Mammary epithelial cell (primary cell): ENCODE results near the gene NR2F2.

Experiments
- EZH2 ChIP-seq: IDR thresholded peaks from 2 replicates; pipeline ENCODE4 v1.6.1; 2012; ENCODE audit warnings: low read length, inconsistent platforms, borderline replicate concordance
- TF ChIP-seq, protein P1 (sequence below), 2 donors: IDR thresholded peaks in 1 of 2; conservative IDR thresholded peaks in 1 of 2; 2 replicates each; pipeline ENCODE4 v1.5.1; 2011 to 2012; ENCODE audit warnings: inconsistent platforms in 2 of 2, low read length in 2 of 2, mild to moderate bottlenecking in 2 of 2, control low read depth in 1 of 2, low read depth in 1 of 2; ENCODE audit not compliant: insufficient read depth in 1 of 2; ENCODE audit errors: extremely low read depth in 1 of 2

GRCh38 chr15:96348112-96349027, 17.9 kb downstream of the NR2F2 start:
- TF ChIP-seq, protein P1, sequence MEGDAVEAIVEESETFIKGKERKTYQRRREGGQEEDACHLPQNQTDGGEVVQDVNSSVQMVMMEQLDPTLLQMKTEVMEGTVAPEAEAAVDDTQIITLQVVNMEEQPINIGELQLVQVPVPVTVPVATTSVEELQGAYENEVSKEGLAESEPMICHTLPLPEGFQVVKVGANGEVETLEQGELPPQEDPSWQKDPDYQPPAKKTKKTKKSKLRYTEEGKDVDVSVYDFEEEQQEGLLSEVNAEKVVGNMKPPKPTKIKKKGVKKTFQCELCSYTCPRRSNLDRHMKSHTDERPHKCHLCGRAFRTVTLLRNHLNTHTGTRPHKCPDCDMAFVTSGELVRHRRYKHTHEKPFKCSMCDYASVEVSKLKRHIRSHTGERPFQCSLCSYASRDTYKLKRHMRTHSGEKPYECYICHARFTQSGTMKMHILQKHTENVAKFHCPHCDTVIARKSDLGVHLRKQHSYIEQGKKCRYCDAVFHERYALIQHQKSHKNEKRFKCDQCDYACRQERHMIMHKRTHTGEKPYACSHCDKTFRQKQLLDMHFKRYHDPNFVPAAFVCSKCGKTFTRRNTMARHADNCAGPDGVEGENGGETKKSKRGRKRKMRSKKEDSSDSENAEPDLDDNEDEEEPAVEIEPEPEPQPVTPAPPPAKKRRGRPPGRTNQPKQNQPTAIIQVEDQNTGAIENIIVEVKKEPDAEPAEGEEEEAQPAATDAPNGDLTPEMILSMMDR (conservative IDR thresholded peaks at IDR 0.05 in 1 of 2, IDR thresholded peaks at IDR 0.05 in 1 of 2; ENCODE audit: extremely low read depth in 1 of 2, insufficient read depth in 1 of 2, low read depth in 1 of 2, low read length in 2 of 2): no peak
- TF ChIP-seq EZH2: no peak
